ENCODE data around the gene DDX5. TPM values are rescaled to one million over a fixed set of nuclear protein-coding genes. Genes with fewer than 3 reads are reported as not detected.

DDX5 gene
- total RNA-seq, 1 donor from 2014 or later = 758 TPM

DNA sequence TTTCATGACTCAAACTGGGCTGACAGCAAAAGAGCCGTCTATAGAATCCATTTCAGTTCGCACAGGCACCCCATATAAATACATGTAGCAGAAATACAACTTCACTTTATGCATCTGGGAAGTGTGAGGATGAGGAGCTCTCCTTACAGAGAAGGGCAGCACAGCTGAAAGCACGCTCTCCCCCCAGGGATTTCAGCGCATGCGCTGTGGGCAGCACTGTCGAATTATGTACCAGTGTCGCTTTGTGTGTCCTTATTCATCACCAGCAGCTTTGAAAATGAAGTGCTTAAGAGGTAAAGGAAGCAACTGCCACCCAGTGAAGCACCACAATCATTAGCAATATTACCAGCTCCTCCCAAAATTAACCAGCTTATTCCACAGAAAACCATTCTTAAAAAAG lies 40.6 kb upstream of the DDX5 start:
- H3K4me1 Mint-ChIP-seq (ENCODE audit: unreplicated experiment) = no peaks in the 10 kb centered on the region
- no peak for TF ChIP-seq CTCF (conservative IDR thresholded peaks at IDR 0.05)

GRCh38 chr17:64544742-64545141 lies 38.7 kb upstream of the DDX5 start:
- Mint-ChIP-seq H3K27ac (no peak overlapping the region), H3K27me3 (no peaks in the 10 kb centered on the region), H3K4me3 (no peak overlapping the region), H3K36me3 (peaks cover 12% of the 10 kb centered on the region), H3K4me1 (ENCODE audit: unreplicated experiment) (no peaks in the 10 kb centered on the region), H3K9me3 (no peaks in the 10 kb centered on the region)
- no peak for TF ChIP-seq CTCF (conservative IDR thresholded peaks at IDR 0.05)
- DNase-seq (ENCODE audit: extremely low spot score, unreplicated experiment) = no peak

More for the DNA sequence above, 40.6 kb upstream of the DDX5 start:
- H3K27me3 Mint-ChIP-seq = no peaks in the 10 kb centered on the region
- no peak overlapping the region for H3K4me3 Mint-ChIP-seq
- peaks cover 17% of the 10 kb centered on the region for H3K36me3 Mint-ChIP-seq
- no peak for DNase-seq (ENCODE audit: extremely low spot score, unreplicated experiment)
- no peak overlapping the region for H3K27ac Mint-ChIP-seq
- no peaks in the 10 kb centered on the region for H3K9me3 Mint-ChIP-seq

DNA sequence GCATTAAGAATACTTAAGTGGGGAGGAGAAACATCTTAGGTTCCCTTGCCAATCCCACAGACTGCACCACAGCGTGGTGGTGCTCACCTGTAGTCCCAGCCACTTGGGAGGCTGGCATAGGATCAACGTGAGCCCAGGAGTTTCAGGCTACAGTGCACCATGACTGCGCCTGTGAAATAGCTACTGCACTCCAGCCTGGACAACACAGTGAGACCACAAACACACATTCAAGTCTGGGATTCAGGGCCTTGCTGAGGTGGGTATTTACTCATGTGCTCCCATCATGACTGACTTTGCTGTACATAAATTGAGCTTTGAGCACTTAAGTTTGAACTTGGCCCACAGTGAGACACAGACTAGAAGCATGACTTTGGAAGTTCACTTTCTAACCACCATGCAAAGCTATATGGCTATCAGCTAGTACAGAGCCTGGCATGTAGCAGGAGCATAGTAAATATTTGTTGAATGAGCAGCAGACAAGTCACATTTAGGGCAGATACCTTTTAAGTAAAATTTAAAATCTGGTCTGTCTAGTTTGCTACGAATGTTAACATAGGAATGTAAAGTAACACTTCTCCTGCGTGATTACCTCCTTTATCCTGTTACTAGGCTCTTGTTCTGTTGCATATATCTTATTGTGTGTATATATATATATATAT lies 34.2 kb upstream of the DDX5 start:
- Mint-ChIP-seq H3K27me3 (no peaks in the 10 kb centered on the region), H3K27ac (no peak overlapping the region), H3K36me3 (peaks cover 25% of the 10 kb centered on the region), H3K4me3 (no peak overlapping the region), H3K4me1 (ENCODE audit: unreplicated experiment) (no peaks in the 10 kb centered on the region), H3K9me3 (no peaks in the 10 kb centered on the region)
- DNase-seq (ENCODE audit: extremely low spot score, unreplicated experiment) = no peak
- TF ChIP-seq CTCF (conservative IDR thresholded peaks at IDR 0.05) = no peak

- no peaks in the 10 kb centered on the region for H3K4me1 Mint-ChIP-seq (ENCODE audit: unreplicated experiment)
- no peaks in the 10 kb centered on the region for H3K9me3 Mint-ChIP-seq
- no peak for TF ChIP-seq CTCF (conservative IDR thresholded peaks at IDR 0.05)
- H3K36me3 Mint-ChIP-seq = peaks cover 20% of the 10 kb centered on the region
- no peak for DNase-seq (ENCODE audit: extremely low spot score, unreplicated experiment)
- H3K4me3 Mint-ChIP-seq = no peak overlapping the region
- H3K27ac Mint-ChIP-seq = peak overlapping the region; percentile 7
- H3K27me3 Mint-ChIP-seq = no peaks in the 10 kb centered on the region
These were observed 32.5 kb upstream of the DDX5 start for GRCh38 chr17:64538508-64539130.

DNA sequence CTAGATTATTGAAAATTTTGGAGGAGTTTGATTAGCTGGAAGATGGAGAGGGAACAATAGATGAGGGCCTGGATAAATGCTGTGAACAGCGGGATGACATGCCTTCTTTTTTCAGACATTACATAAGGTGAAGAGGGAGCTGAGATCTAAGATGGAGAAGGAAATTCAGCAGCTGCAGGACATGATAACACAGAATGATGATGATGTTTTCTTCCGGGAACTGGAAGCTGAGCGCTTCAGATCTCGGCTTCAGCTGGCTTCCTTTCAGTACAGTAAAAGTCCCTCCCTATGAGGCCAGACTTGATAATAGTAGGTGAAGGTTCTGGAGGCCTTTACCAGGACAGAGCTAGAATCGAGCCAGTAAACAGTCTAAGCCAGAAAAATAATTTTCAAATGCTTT lies 31.4 kb upstream of the DDX5 start:
- no peak overlapping the region for H3K4me3 Mint-ChIP-seq
- H3K9me3 Mint-ChIP-seq = no peaks in the 10 kb centered on the region
- no peak for DNase-seq (ENCODE audit: extremely low spot score, unreplicated experiment)
- no peaks in the 10 kb centered on the region for H3K27me3 Mint-ChIP-seq
- H3K27ac Mint-ChIP-seq = no peak overlapping the region
- TF ChIP-seq CTCF (conservative IDR thresholded peaks at IDR 0.05) = no peak
- H3K4me1 Mint-ChIP-seq (ENCODE audit: unreplicated experiment) = no peaks in the 10 kb centered on the region
- H3K36me3 Mint-ChIP-seq = peaks cover 24% of the 10 kb centered on the region
